ENCODE results near the gene TMEM181.
A peak's percentile ranks its signal among the peaks of the same experiment; 100 is the strongest.

DNA sequence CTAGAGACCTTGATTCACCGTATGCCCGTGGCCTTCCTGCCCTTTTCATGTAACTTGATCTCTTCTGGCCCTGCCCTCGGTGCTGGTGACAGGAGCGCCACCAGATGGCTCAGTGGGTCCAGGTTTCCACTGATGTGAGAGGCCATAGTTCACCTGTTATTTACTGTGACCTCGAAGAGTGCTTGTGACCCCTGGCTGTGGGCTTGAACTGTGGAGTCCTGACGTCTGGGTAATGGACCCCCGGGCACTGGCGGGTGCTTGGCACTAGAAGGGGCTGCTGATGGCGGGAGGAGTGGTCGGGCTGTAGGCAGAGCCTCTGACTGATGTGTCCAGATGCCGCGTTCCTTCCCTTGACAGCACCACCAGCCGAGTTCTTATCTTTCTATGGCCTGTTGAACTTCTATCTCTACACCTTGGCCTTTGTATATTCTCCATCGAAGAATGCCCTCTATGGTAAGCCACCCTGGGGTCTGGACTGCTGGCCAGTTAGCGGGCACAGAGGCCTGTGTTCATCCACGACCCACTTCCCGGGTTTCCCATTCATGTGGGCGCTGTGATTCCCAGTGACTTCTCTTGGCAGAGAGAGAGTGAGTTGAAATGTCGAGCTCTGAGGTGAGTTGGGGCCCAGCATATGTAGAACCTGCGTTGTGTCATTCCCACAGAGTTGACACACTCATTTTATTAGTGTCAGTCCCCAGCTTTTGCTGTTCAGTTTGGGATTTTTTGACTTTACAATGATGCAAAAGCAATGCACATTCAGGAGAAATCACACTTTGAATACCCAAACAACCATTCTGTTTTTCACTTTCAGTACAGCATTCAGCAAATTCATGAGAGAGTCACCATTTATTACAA is 69.7 kb downstream of the TMEM181 start:
- TF ChIP-seq, protein P1, sequence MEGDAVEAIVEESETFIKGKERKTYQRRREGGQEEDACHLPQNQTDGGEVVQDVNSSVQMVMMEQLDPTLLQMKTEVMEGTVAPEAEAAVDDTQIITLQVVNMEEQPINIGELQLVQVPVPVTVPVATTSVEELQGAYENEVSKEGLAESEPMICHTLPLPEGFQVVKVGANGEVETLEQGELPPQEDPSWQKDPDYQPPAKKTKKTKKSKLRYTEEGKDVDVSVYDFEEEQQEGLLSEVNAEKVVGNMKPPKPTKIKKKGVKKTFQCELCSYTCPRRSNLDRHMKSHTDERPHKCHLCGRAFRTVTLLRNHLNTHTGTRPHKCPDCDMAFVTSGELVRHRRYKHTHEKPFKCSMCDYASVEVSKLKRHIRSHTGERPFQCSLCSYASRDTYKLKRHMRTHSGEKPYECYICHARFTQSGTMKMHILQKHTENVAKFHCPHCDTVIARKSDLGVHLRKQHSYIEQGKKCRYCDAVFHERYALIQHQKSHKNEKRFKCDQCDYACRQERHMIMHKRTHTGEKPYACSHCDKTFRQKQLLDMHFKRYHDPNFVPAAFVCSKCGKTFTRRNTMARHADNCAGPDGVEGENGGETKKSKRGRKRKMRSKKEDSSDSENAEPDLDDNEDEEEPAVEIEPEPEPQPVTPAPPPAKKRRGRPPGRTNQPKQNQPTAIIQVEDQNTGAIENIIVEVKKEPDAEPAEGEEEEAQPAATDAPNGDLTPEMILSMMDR (IDR thresholded peaks at IDR 0.05) = peak in 1 of 6 experiments; percentile 3
- no peak for TF ChIP-seq POLR2A (IDR thresholded peaks at IDR 0.05)

Measured in esophagus squamous epithelium (tissue), 4 donors.